ENCODE data around the gene COL5A2. TPM values are rescaled to one million over a fixed set of nuclear protein-coding genes. Genes with fewer than 3 reads are reported as not detected.

The COL5A2 gene
- total RNA-seq (10 to 100 TPM in 8 of 9 donors, 1 to 10 TPM in 1; 8.5 to 46.4 (median 15.7) TPM), polyA plus RNA-seq (10 to 100 TPM in 1 of 3 donors, 1 to 10 TPM in 2; 5.2 to 14.4 (median 9.4) TPM)
- long read RNA-seq, donor 1 = 0 reads
- long read RNA-seq, donor 2 = 0 reads
- long read RNA-seq, donor 3 = 0 reads
- long read RNA-seq, donor 4, partial matches to known transcripts = 1 of 2 reads
- long read RNA-seq, donor 4, other reads (novel, unspliced or antisense) = 1 of 2 reads
- long read RNA-seq, donor 5, full-length matches to known transcripts = 4 of 10 reads
- long read RNA-seq, donor 5, partial matches to known transcripts = 5 of 10 reads
- long read RNA-seq, donor 5, other reads (novel, unspliced or antisense) = 1 of 10 reads
- long read RNA-seq, donor 6, partial matches to known transcripts = 3 of 4 reads
- long read RNA-seq, donor 6, other reads (novel, unspliced or antisense) = 1 of 4 reads
- long read RNA-seq, donor 7 = 0 reads
- long read RNA-seq, donor 8 = 0 reads
- long read RNA-seq, donor 9 = 0 reads
- long read RNA-seq, donor 10 = 0 reads

- intact Hi-C loops (cut with DNase I) = no loop called here
- H3K36me3 ChIP-seq (replicated peaks in 1 of 2) = no peaks in the 10 kb centered on the region
- H3K4me3 ChIP-seq = peak within 1 kb of the TSS; percentile 15 to 49 (median 42)
- DNase-seq = peak; percentile 19 to 64 (median 45)
- no peaks in the 10 kb centered on the region for H3K9me3 ChIP-seq (replicated peaks in 1 of 3)
- H3K27ac ChIP-seq = peak within 1 kb of the TSS in 3 of 5 donors; percentile 10 to 30 (median 28)
- H3K27me3 ChIP-seq = no peaks in the 10 kb centered on the region
- no peak for TF ChIP-seq CTCF (IDR thresholded peaks at IDR 0.05)
- TF ChIP-seq POLR2A (IDR thresholded peaks at IDR 0.05) = peak in 1 of 2 donors; percentile 40
- WGBS, 4 donors = 2 to 6% (median 5%) methylated on average over 6 of the region's 6 CpGs
- no peaks in the 10 kb centered on the region for H3K4me1 ChIP-seq (replicated peaks in 1 of 2)
Measured at GRCh38 chr2:189179570-189179950, at the start of gene COL5A2. TSS of gene COL5A2 (minus strand) at chr2:189179761. CDS start at chr2:189179604, 157 bp downstream.

GRCh38 chr2:189226017-189226416, 46.5 kb upstream of the COL5A2 start:
- Histone ChIP-seq H3K27me3 (no peaks in the 10 kb centered on the region), H3K36me3 (replicated peaks in 1 of 2) (no peaks in the 10 kb centered on the region), H3K4me3 (no peak overlapping the region), H3K9me3 (replicated peaks in 1 of 3) (peaks cover 0 to 11% (median 0%) of the 10 kb centered on the region in 3 donors), H3K4me1 (replicated peaks in 1 of 2) (no peaks in the 10 kb centered on the region), H3K27ac (no peak overlapping the region)
- DNase-seq = no peak
- intact Hi-C loops (cut with DNase I) = no loop called here
- no peak for TF ChIP-seq POLR2A (IDR thresholded peaks at IDR 0.05)
- no peak for TF ChIP-seq CTCF (IDR thresholded peaks at IDR 0.05)
- 89 to 97% (median 95%) methylated on average over 1 of the region's 1 CpG for WGBS, 4 donors

- H3K36me3 ChIP-seq (replicated peaks in 1 of 2) = no peaks in the 10 kb centered on the region
- H3K4me3 ChIP-seq = no peak overlapping the region
- no peak overlapping the region for H3K27ac ChIP-seq
- TF ChIP-seq CTCF (IDR thresholded peaks at IDR 0.05) = no peak
- no peak for TF ChIP-seq POLR2A (IDR thresholded peaks at IDR 0.05)
- 83 to 87% (median 85%) methylated on average over 2 of the region's 2 CpGs for WGBS, 4 donors
- peaks cover 0 to 11% (median 0%) of the 10 kb centered on the region in 3 donors for H3K9me3 ChIP-seq (replicated peaks in 1 of 3)
- no peaks in the 10 kb centered on the region for H3K4me1 ChIP-seq (replicated peaks in 1 of 2)
- no peaks in the 10 kb centered on the region for H3K27me3 ChIP-seq
- no peak for DNase-seq
- intact Hi-C loops (cut with DNase I) = no loop called here
Measured at GRCh38 chr2:189225032-189225431, 45.5 kb upstream of the COL5A2 start.

- Histone ChIP-seq H3K4me1 (replicated peaks in 1 of 2) (no peaks in the 10 kb centered on the region), H3K4me3 (no peak overlapping the region), H3K36me3 (replicated peaks in 1 of 2) (no peaks in the 10 kb centered on the region), H3K9me3 (replicated peaks in 1 of 3) (peaks cover 0 to 5% (median 0%) of the 10 kb centered on the region in 3 donors), H3K27me3 (no peaks in the 10 kb centered on the region), H3K27ac (no peak overlapping the region)
- WGBS, 4 donors = 65 to 78% (median 76%) methylated on average over 4 of the region's 4 CpGs
- no peak for DNase-seq
- intact Hi-C loops (cut with DNase I) = no loop called here
- TF ChIP-seq POLR2A (IDR thresholded peaks at IDR 0.05) (no peak), CTCF (IDR thresholded peaks at IDR 0.05) (no peak)
Measured at GRCh38 chr2:189222468-189223105, 43.0 kb upstream of the COL5A2 start.

All from adrenal gland (tissue), 19 donors.